Kidney capillary endothelial cell (primary cell): Measurements from ENCODE around the gene ANKDD1B.

Experiments
- DNase-seq: peaks from one replicate; pipeline ENCODE4 v3.0.0-alpha.2; 2018; ENCODE audit warnings: low spot score

The ANKDD1B gene

GRCh38 chr5:75616371-75616881 is 5.2 kb downstream of the ANKDD1B start:
- no peak for DNase-seq

- no peak for DNase-seq
Measured at GRCh38 chr5:75616971-75617621, 5.8 kb downstream of the ANKDD1B start.

GRCh38 chr5:75617736-75618352 is 6.6 kb downstream of the ANKDD1B start:
- no peak for DNase-seq

- no peak for DNase-seq
Measured at GRCh38 chr5:75620184-75620959, 9.1 kb downstream of the ANKDD1B start.

- no peak for DNase-seq
Measured at GRCh38 chr5:75622564-75622963, 11.3 kb downstream of the ANKDD1B start.

GRCh38 chr5:75623846-75624245 is 12.6 kb downstream of the ANKDD1B start:
- DNase-seq, result no peak

- DNase-seq, result no peak
Measured at GRCh38 chr5:75626959-75627358, 15.7 kb downstream of the ANKDD1B start.

- DNase-seq, result no peak
Measured at GRCh38 chr5:75627801-75628200, 16.5 kb downstream of the ANKDD1B start.

GRCh38 chr5:75630875-75631274 is 19.6 kb downstream of the ANKDD1B start:
- no peak for DNase-seq

- DNase-seq, result no peak
Measured at GRCh38 chr5:75632321-75632720, 21.1 kb downstream of the ANKDD1B start.

- no peak for DNase-seq
Measured at GRCh38 chr5:75637949-75638348, 26.7 kb downstream of the ANKDD1B start.

- no peak for DNase-seq
Measured at GRCh38 chr5:75639535-75640311, 28.5 kb downstream of the ANKDD1B start.

GRCh38 chr5:75640395-75640794 is 29.1 kb downstream of the ANKDD1B start:
- peak; percentile 85 for DNase-seq

- peak; percentile 38 for DNase-seq
Measured at GRCh38 chr5:75640826-75641225, 29.6 kb downstream of the ANKDD1B start.

GRCh38 chr5:75648712-75649111 is 37.5 kb downstream of the ANKDD1B start:
- DNase-seq, result no peak

- no peak for DNase-seq
Measured at GRCh38 chr5:75651575-75652238, 40.5 kb downstream of the ANKDD1B start.

- no peak for DNase-seq
Measured at GRCh38 chr5:75653521-75653920, 42.3 kb downstream of the ANKDD1B start.

GRCh38 chr5:75654693-75655295 is 43.5 kb downstream of the ANKDD1B start:
- DNase-seq, result no peak

- DNase-seq, result no peak
Measured at GRCh38 chr5:75656311-75657003, 45.2 kb downstream of the ANKDD1B start.

- no peak for DNase-seq
Measured at GRCh38 chr5:75659791-75660450, 48.7 kb downstream of the ANKDD1B start.
